Breast epithelium (tissue), 4 donors: ENCODE data around the gene CHMP1B. TPM values are rescaled to one million over a fixed set of nuclear protein-coding genes. Genes with fewer than 3 reads are reported as not detected.

Experiments used
- DNase-seq, 2 donors: peaks; one replicate each; pipeline ENCODE4 v3.0.0-alpha.2; 2019; ENCODE audit warnings: low spot score in 2 of 2
- H3K27ac ChIP-seq, 2 donors: fragments of 200-600 bp; sonication (generic) in 1 of 2; one replicate each; pipeline ENCODE4 v1.5.1; 2016 to 2019; ENCODE audit warnings: mild to moderate bottlenecking in 1 of 2
- H3K27me3 ChIP-seq, 2 donors: fragments of 200-600 bp; sonication (generic) in 1 of 2; one replicate each; pipeline versions ENCODE4 v1.5.1 to v1.6.0; 2017 to 2019; ENCODE audit warnings: control low read depth in 1 of 2, mild to moderate bottlenecking in 1 of 2
- H3K36me3 ChIP-seq: fragments of 200-600 bp; one replicate; pipeline ENCODE4 v1.5.1; 2019
- H3K4me1 ChIP-seq, 2 donors: fragments of 200-600 bp; sonication (generic); one replicate each; pipeline ENCODE4 v1.5.1; 2016 to 2019; ENCODE audit warnings: control low read depth in 1 of 2
- H3K4me3 ChIP-seq, 3 donors: fragments of 200-600 bp; sonication (generic); 1 replicate in 2 of 3; 2 replicates in 1 of 3; pipeline ENCODE4 v1.5.1; 2016 to 2019; ENCODE audit warnings: mild to moderate bottlenecking in 3 of 3, moderate library complexity in 2 of 3
- H3K9me3 ChIP-seq, 2 donors: fragments of 200-600 bp; sonication (generic) in 1 of 2; one replicate each; pipeline ENCODE4 v1.5.1; 2016 to 2019; ENCODE audit warnings: control low read depth in 1 of 2
- CTCF ChIP-seq, 3 donors: fragments of 450-650 bp; IDR thresholded peaks; one replicate each; pipeline ENCODE4 v1.5.1; 2016 to 2017; ENCODE audit warnings: antibody characterized with exemption in 3 of 3, mild to moderate bottlenecking in 3 of 3, moderate library complexity in 3 of 3
- POLR2A ChIP-seq: fragments of 450-650 bp; IDR thresholded peaks from one replicate; pipeline ENCODE4 v1.6.1; 2016; ENCODE audit warnings: antibody characterized with exemption, mild to moderate bottlenecking, moderate library complexity
- POLR2AphosphoS5 ChIP-seq, 3 donors: sonication (generic); formaldehyde crosslinking; IDR thresholded peaks; one replicate each; pipeline ENCODE4 v1.6.1; 2017; ENCODE audit warnings: antibody characterized with exemption in 3 of 3
- intact Hi-C: fragments of 100-400 bp; cut with DNase I; formaldehyde crosslinking; loops from one replicate; pipeline ENCODE4 v1.15.1; 2023; ENCODE audit warnings: low total_unique reads
- total RNA-seq, 3 donors: library from RNA; depleted of rRNA; stranded (reverse); fragments of >200 nt; gene quantifications; one replicate each; pipeline ENCODE4 v1.1.0, GENCODE V29; 2016

The CHMP1B gene
- total RNA-seq, 3 donors from 2014 or later: 41.0 to 63.4 (median 44.8) TPM

DNA sequence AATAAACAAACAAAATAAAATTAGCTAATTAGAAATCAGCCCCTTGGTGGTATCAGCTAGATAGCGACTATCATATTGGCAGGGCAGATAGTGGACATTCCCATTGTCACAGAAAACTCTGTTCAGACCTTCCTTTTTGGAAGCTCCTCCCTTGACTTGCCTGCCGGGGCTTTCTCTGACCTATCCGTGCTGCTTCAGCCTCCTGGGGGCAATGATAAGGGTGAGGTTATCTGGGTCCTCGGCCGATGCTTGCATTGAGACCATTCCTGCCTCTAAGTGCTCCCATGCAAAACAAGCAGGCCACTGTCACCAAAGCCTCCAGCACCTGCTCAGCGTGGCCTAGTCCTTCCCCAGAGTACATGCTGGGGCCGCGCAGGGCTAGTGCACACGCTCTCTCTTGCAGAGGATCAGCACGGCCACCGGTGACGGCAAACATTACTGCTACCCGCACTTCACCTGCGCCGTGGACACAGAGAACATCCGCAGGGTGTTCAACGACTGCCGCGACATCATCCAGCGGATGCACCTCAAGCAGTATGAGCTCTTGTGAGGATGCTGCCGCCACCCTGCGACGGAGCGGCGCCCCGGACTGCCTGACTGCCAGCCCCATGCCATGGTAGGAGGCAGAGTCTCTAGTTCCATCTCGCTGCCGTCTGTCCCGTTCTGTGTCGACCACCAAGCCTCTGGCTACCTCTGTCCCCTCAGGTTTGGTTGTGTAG lies 29.5 kb downstream of the CHMP1B start:
- Histone ChIP-seq H3K36me3 (no peaks in the 10 kb centered on the region), H3K4me3 (no peak overlapping the region)

DNA sequence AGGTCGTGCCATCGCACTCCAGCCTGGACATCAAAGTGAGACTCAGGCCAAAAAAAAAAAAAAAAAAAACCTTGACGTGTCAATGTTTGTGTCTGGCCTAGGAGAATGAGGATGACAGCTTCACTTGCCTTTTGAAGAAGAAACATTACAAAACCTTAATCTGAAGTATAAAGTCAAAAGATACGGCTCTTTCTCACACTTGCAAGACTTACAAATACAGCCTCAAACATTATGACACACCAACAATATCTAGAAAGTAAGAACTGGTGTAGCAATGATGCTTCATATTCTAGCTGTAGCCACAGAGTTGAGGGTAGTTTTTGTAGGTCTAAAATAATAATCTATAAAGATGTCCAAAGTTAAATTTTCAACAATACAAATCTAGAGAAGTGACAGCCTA lies 31.4 kb downstream of the CHMP1B start:
- H3K4me3 ChIP-seq: no peak overlapping the region
- intact Hi-C loops: no loop called here
- H3K36me3 ChIP-seq: no peaks in the 10 kb centered on the region
- no peak overlapping the region for H3K27ac ChIP-seq
- no peak for DNase-seq
- TF ChIP-seq POLR2A (no peak), CTCF (IDR thresholded peaks at IDR 0.05) (no peak), POLR2AphosphoS5 (IDR thresholded peaks at IDR 0.05) (no peak)
- no peaks in the 10 kb centered on the region for H3K9me3 ChIP-seq
- H3K4me1 ChIP-seq: no peaks in the 10 kb centered on the region
- no peaks in the 10 kb centered on the region for H3K27me3 ChIP-seq

More for the DNA sequence above, 29.5 kb downstream of the CHMP1B start:
- H3K9me3 ChIP-seq: no peaks in the 10 kb centered on the region
- intact Hi-C loops: no loop called here
- DNase-seq: no peak
- no peaks in the 10 kb centered on the region for H3K27me3 ChIP-seq
- no peaks in the 10 kb centered on the region for H3K4me1 ChIP-seq
- TF ChIP-seq POLR2A (no peak), CTCF (IDR thresholded peaks at IDR 0.05) (no peak), POLR2AphosphoS5 (IDR thresholded peaks at IDR 0.05) (no peak)
- H3K27ac ChIP-seq: no peak overlapping the region

DNA sequence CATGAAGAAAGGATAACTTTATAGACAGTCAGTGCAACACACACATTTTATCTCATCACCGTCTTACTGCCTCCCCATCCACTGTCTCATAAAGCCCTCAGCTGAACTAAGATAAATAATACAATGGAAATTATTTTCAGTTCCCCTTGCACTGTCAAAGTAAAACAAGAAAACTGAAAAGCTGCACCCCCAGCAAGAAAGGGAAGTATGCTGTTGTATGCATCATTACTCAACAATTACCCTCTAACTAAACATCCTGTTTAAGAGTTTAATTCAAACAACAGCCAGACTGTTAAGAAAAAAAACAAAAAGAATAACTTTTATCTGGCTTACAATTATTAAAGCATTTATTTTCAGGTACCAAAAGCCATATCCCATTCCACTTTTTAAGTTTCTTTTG lies 31.9 kb downstream of the CHMP1B start:
- Histone ChIP-seq H3K4me3 (no peak overlapping the region), H3K4me1 (no peaks in the 10 kb centered on the region), H3K36me3 (no peaks in the 10 kb centered on the region), H3K9me3 (no peaks in the 10 kb centered on the region), H3K27me3 (no peaks in the 10 kb centered on the region), H3K27ac (no peak overlapping the region)
- no peak for TF ChIP-seq POLR2AphosphoS5 (IDR thresholded peaks at IDR 0.05)
- TF ChIP-seq CTCF (IDR thresholded peaks at IDR 0.05): no peak
- no peak for TF ChIP-seq POLR2A
- no peak for DNase-seq
- intact Hi-C loops: no loop called here

DNA sequence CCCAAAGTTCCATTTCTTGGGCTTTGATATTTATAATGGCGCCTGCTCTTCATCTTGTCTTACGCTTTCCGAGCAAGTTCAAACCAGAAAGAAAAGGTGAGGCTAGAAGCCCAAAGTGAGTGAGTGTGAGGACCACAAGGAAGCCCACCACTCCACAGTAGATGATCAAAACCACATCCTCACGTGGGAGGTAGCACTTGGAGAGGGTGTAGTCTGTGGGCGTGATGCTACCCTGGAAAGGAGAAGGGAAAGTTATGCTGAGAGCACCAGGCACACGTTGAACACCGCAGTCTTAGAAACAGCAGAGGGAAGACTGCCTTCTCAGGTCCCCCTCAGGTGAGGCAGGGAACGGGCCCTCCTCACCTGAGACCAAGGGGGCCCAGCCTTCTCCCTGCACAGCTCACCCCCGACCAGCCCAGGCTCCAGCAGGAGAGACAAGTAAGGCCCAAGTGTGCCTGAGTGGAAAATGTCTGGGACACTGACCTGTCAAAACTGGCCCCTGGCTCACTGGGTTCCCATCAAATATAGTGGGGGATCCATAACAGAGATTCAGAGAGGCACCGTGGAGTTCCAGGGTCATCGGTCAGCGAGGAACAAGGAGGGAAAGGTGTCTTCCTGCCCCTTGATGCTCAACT lies 33.3 kb downstream of the CHMP1B start:
- Histone ChIP-seq H3K4me3 (no peak overlapping the region), H3K9me3 (no peaks in the 10 kb centered on the region), H3K27me3 (no peaks in the 10 kb centered on the region), H3K4me1 (no peaks in the 10 kb centered on the region), H3K36me3 (no peaks in the 10 kb centered on the region), H3K27ac (no peak overlapping the region)
- DNase-seq: no peak
- intact Hi-C loops: no loop called here
- TF ChIP-seq CTCF (IDR thresholded peaks at IDR 0.05) (no peak), POLR2AphosphoS5 (IDR thresholded peaks at IDR 0.05) (no peak), POLR2A (no peak)

DNA sequence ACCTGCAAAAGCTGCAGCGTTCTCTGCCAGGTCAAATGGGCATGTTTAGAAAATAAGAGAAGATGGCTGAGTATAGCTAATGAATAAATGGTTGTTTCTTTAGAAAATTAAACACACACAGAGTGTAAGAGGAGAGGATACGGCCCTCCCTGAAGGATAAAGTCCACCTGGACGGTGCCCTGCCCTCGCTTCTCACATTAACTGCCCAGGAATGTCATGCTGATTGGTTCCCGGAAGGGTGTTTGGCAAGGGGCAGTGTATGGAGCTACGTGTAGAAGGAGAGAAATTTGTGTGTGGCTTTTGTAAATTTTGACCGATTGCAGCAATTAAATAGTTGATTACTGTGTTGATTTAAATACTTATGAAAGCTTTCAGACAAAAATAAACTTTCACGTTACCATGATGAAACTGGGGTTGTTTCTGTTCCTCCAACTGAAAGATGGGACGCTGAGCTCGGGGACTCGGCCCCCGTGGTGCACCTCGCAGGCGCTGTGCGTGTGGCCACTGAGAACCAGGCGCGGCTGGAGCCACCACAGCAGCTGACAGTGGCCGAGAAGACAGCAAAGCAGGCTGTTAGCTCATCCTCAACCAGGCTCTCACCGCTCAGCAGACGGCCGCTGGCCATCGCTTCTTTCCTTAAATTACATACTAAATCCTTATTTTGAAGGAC lies 34.2 kb downstream of the CHMP1B start:
- no peaks in the 10 kb centered on the region for H3K27me3 ChIP-seq
- no peak for DNase-seq
- H3K4me3 ChIP-seq: no peak overlapping the region
- H3K9me3 ChIP-seq: no peaks in the 10 kb centered on the region
- no peak for TF ChIP-seq CTCF (IDR thresholded peaks at IDR 0.05)
- no peak for TF ChIP-seq POLR2A
- TF ChIP-seq POLR2AphosphoS5 (IDR thresholded peaks at IDR 0.05): no peak
- H3K27ac ChIP-seq: no peak overlapping the region
- intact Hi-C loops: no loop called here
- H3K36me3 ChIP-seq: no peaks in the 10 kb centered on the region
- H3K4me1 ChIP-seq: no peaks in the 10 kb centered on the region
